ES-I3 (cell line): Measurements from ENCODE around the gene FBXO11.

Experiments
- H3K36me3 ChIP-seq: 2 replicates; pipeline ENCODE4 v1.6.1; 2013; ENCODE audit warnings: mild to moderate bottlenecking, low read length, control low read depth, moderate library complexity; ENCODE audit not compliant: insufficient read depth
- H3K4me1 ChIP-seq: 2 replicates; pipeline ENCODE4 v1.6.1; 2013; ENCODE audit warnings: mild to moderate bottlenecking, control low read depth, low read length; ENCODE audit not compliant: insufficient read depth
- H3K9ac ChIP-seq: 2 replicates; pipeline ENCODE4 v1.6.1; 2013; ENCODE audit warnings: low read depth, mild to moderate bottlenecking, low read length, moderate library complexity
- H3K9me3 ChIP-seq: 2 replicates; pipeline ENCODE4 v1.6.1; 2013; ENCODE audit warnings: mild to moderate bottlenecking, low read length, moderate library complexity; ENCODE audit not compliant: control insufficient read depth, insufficient read depth

FBXO11 gene

DNA sequence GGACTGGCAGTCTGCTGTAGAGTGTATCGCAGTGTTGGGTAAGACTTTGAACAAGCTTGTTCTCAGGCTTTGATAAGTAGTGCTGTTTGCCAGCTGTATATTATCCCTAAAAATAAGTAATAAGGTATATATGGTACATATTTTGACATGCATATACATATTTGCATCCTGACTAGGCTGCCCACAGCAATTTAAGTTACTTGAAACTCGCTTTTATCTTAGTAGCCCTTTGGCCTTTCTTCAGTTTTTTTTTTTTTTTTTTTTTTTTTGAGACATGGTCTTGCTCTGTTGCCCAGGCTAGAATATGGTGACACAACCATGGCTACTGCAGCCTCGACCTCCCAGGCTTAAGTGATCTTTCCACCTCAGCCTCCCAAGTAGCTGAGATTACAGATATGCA, 105.2 kb downstream of the FBXO11 start:
- Histone ChIP-seq H3K9me3 (no peaks in the 10 kb centered on the region), H3K9ac (no peak overlapping the region), H3K36me3 (peaks cover 83% of the 10 kb centered on the region), H3K4me1 (no peaks in the 10 kb centered on the region)

DNA sequence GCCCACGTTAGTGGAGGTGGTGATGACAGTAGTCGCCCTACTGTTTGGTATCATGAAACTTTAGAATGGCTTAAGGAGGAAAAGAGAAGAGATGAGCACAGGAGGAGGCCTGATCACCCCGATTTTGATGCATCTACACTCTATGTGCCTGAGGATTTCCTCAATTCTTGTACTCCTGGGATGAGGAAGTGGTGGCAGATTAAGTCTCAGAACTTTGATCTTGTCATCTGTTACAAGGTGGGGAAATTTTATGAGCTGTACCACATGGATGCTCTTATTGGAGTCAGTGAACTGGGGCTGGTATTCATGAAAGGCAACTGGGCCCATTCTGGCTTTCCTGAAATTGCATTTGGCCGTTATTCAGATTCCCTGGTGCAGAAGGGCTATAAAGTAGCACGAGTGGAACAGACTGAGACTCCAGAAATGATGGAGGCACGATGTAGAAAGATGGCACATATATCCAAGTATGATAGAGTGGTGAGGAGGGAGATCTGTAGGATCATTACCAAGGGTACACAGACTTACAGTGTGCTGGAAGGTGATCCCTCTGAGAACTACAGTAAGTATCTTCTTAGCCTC, 107.2 kb downstream of the FBXO11 start:
- Histone ChIP-seq H3K4me1 (no peaks in the 10 kb centered on the region), H3K36me3 (peaks cover 79% of the 10 kb centered on the region), H3K9me3 (no peaks in the 10 kb centered on the region), H3K9ac (no peak overlapping the region)

DNA sequence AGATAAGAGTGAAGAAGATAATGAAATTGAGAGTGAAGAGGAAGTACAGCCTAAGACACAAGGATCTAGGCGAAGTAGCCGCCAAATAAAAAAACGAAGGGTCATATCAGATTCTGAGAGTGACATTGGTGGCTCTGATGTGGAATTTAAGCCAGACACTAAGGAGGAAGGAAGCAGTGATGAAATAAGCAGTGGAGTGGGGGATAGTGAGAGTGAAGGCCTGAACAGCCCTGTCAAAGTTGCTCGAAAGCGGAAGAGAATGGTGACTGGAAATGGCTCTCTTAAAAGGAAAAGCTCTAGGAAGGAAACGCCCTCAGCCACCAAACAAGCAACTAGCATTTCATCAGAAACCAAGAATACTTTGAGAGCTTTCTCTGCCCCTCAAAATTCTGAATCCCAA, 107.7 kb downstream of the FBXO11 start:
- Histone ChIP-seq H3K9me3 (no peaks in the 10 kb centered on the region), H3K4me1 (no peaks in the 10 kb centered on the region), H3K36me3 (peaks cover 74% of the 10 kb centered on the region), H3K9ac (no peak overlapping the region)

DNA sequence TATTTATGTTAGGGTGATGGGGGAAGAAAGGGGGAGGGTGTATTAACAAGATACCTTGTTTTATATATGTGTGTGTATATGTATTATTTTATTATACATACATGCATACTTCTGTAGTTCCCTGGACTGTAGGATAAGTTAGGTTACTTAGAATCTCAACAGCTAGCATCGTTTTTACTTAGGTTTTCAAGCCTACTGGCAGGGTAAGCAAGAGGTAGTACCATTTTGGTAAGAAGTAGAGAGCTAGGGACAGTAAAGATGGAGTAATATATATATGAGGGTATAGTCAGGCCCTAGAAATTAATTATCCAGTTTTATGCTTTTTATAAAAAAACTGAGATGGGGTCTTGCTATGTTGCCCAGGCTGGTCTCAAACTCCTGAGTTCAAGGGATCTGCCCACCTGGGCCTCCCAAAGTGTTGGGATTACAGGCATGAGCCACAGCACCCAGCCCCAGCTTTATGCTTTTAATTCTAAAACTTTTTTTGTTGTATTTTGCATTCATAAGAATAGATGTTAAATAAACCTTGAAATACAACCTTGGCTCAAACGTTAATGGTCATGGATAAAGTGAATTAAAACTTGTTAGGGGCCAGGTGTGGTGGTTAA, 110.1 kb downstream of the FBXO11 start:
- Histone ChIP-seq H3K9me3 (no peaks in the 10 kb centered on the region), H3K9ac (no peak overlapping the region), H3K36me3 (peaks cover 56% of the 10 kb centered on the region), H3K4me1 (no peaks in the 10 kb centered on the region)

DNA sequence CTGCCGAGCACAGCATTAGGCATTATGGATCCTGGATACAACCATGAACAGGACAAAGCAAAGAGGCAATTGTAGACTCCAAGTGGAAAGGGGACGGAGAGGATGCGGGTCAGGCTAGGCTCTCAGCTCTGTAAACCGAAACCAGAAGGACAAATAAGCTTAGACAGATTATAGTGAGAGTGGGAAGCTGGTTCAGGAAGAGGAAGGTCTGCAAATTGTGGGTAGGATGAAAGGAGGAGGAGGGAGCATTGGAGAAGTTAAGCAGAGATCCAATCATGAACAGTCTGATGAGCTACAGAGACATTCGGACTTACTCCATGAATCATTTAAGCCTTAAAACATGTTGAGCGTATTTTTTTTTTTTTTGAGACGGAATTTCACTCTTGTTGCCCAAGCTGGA, 120.3 kb downstream of the FBXO11 start:
- H3K36me3 ChIP-seq = peaks cover 2% of the 10 kb centered on the region; the same call in 1 of the 2 replicates

DNA sequence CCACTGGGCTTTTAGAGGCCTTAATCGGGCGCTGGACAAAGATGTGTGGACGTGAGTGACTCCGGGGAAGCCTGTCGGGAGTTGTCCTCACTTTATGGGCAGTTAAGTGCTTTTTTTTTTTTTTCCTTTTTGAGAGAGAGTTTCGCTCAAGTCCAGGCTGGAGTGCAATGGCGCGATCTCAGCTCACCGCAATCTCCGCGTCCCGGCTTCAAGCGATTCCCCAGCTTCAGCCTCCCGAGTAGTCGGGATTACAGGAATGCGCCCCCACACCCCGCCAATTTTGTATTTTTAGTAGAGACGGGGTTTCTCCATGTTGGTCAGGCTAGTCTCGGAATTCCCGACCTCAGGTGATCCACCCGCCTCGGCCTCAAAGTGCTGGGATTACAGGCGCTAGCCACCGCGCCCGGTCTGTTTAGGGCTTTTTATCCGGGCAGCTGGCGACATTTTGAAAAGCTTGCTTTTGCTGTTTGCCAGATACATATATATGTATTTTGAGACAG, 121.9 kb downstream of the FBXO11 start:
- Histone ChIP-seq H3K4me1 (peaks cover 11% of the 10 kb centered on the region), H3K36me3 (no peaks in the 10 kb centered on the region; the same call in 1 of the 2 replicates)

More for the DNA sequence above, 120.3 kb downstream of the FBXO11 start:
- peaks cover 11% of the 10 kb centered on the region for H3K4me1 ChIP-seq
- H3K9me3 ChIP-seq = no peaks in the 10 kb centered on the region
- H3K9ac ChIP-seq = no peak overlapping the region; the same call in 1 of the 2 replicates

DNA sequence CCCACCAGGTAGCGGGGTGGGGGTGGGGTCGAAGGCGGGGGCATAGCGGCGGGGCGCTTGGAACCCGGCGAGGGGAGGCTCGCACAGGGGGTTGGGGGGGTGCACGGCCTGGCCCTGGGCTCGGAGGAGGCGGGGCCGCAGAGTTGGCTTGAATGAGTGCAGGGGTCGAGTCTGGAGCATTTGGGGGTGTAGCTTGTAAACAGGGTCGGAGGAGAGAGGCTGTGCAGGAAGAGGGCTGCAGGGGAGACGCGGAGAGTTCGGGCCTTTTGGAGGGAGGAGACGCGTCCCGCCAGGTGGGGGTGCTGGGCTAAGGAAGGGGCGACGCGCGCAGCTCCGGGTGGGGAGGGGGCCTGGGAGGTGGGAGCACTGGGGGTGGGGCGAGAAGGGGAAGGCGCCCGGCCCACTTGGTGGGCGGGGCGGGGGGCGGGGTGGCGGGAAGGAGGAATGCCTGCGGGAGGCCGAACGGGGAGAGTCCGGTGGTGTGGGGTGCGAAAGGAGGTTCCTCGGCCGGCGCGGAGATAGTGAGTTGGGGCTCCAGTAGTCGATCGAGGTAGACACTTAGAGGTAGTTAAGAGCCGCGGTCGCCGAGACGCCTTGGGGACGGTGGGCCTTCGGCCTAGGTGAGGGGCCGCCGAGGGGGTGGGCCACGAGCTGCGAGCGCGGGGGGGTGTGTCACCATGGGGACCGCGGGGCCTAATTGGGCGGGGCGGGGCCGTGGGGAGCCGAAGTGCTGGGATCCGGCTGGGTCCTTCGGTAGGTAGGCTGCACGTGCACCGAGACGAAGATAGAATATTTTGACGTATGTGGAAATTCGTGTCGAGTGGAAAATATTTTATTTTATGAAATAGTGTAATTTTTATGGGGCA, 122.6 kb downstream of the FBXO11 start:
- Histone ChIP-seq H3K9ac (peak overlapping the region; percentile 72), H3K4me1 (peaks cover 11% of the 10 kb centered on the region), H3K9me3 (no peaks in the 10 kb centered on the region), H3K36me3 (no peaks in the 10 kb centered on the region; the same call in 1 of the 2 replicates)

More for the DNA sequence above, 121.9 kb downstream of the FBXO11 start:
- peak overlapping the region; percentile 72 for H3K9ac ChIP-seq
- no peaks in the 10 kb centered on the region for H3K9me3 ChIP-seq

DNA sequence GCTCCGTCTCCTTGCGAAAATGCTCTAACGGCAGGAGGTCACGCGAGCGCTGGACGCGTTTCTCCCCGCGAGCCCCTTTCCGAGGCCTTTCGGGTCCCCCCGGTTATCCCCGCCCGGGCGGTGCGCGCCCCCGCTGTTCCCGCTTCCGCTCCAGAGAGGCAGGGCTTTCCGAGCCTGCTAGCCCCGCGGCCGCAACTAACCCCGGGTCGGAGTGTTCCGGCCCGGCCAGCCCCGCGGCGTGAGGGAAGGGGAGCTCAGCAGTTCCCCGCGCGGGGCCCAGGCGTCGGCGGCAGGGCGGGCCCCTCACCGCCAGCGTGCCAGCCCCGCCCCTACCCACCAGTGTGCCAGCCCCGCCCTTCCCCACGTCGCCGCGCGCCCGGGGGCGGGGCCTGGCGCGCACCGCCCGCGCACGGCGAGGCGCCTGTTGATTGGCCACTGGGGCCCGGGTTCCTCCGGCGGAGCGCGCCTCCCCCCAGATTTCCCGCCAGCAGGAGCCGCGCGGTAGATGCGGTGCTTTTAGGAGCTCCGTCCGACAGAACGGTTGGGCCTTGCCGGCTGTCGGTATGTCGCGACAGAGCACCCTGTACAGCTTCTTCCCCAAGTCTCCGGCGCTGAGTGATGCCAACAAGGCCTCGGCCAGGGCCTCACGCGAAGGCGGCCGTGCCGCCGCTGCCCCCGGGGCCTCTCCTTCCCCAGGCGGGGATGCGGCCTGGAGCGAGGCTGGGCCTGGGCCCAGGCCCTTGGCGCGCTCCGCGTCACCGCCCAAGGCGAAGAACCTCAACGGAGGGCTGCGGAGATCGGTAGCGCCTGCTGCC, 123.4 kb downstream of the FBXO11 start, which contains the start of gene MSH6:
TSS of gene MSH6 (plus strand) at position 475 of the 815 bp plus-strand sequence. CDS start at position 564, 89 bp downstream.
- Histone ChIP-seq H3K9ac (peak within 1 kb of the TSS; percentile 72), H3K36me3 (no peaks in the 10 kb centered on the region; the same call in 1 of the 2 replicates), H3K4me1 (peaks cover 11% of the 10 kb centered on the region), H3K9me3 (no peaks in the 10 kb centered on the region)

DNA sequence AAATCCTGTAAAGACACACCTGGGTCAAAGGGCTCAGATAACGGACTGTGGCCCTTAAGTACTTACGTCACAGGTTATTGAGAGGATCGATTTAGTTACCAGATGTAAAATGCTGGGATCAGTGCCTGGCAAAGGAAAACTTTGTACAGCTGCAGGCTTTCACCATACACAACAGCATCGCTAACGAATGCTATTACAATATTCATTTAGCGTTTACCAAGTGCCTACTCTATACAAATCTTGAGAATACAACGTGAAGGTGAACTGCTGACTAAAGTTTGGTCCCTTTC, 124.0 kb downstream of the FBXO11 start:
- no peaks in the 10 kb centered on the region; the same call in 1 of the 2 replicates for H3K36me3 ChIP-seq
- no peaks in the 10 kb centered on the region for H3K9me3 ChIP-seq
- peak overlapping the region; percentile 69 for H3K9ac ChIP-seq
- peaks cover 16% of the 10 kb centered on the region for H3K4me1 ChIP-seq

DNA sequence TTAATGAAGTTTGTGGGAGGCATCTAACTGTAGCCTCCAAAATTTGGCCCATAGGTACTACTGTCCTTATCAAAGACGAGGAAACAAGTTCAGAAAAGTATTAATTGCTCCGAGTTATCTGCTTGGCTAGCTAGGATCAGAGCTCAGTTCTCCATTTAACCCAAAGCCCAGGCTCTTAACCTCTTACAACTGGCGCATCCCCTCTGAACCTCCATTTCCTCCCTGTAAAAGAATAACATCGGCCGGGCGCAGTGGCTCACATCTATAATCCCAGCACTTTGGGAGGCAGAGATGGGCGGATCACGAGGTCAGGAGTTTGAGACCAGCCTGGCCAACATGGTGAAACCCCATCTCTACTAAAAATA, 126.9 kb downstream of the FBXO11 start:
- Histone ChIP-seq H3K9ac (no peak overlapping the region), H3K36me3 (no peaks in the 10 kb centered on the region), H3K4me1 (peaks cover 11% of the 10 kb centered on the region)

DNA sequence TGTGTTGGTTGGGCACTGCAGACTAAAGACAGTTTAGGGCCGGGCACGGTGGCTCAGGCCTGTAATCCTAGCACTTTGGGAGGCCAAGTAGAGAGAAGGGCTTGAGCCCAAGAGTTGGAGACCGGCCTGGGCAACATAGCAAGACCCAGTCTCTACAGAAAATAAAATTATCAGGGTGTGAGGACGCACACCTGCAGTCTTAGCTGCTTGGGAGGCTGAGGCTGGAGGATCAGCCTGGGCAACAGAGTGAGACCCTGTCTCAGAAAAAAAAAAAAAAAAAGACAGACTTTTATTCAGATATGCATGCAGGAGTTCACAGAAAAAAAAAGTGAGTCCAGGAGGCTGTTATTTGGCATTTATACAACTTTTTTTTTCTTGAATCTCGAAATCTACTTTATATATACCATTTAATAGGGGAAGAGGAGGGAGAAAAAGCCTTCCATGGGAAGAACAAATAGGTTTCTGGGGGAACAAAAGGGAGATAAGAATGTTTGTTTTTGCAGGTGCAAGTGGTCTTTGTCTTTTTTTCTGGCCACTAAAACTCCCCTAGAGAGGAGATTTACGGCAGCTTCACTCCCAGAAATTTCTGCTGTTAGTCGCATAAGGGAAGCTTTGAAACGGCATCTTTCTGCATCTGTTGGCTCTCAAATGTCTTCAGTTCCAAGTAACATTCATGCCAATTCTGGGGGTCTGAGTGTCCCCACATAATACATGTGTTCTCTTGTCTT, 127.4 kb downstream of the FBXO11 start:
- H3K9me3 ChIP-seq = no peaks in the 10 kb centered on the region
- H3K36me3 ChIP-seq = no peaks in the 10 kb centered on the region
- H3K9ac ChIP-seq = no peak overlapping the region
- peaks cover 11% of the 10 kb centered on the region for H3K4me1 ChIP-seq

More for the DNA sequence above, 126.9 kb downstream of the FBXO11 start:
- H3K9me3 ChIP-seq = no peaks in the 10 kb centered on the region

DNA sequence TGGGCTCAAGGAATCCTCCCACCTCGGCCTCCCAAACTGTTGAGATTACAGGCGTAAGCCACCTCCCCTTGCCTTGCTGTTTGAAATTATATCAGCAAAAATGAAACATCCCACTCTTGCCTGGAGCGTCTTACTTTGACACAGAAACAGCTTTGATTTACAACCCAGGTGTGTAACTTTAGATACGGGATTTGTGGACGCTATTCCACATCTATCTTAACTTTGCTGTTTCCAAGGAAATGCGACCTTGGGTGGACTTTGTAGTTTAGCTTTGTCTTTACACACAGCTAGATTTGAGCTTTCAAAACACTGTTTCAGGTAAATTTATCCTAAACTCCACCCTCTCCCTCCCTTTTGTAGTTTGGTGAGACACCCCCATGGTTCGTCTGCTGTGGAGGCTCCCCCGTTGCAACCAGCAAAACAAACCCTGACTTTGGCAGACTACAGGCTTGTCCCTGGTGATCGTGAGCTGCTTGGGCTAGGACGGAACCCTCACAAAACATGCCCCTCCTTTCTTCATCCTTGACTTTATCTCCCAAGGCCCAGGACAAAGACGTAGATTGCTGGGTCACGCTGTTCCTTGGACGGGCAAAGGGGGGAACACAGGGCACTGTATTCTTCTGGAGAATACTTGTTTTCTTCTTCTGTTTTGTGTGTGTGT, 128.9 kb downstream of the FBXO11 start:
- no peaks in the 10 kb centered on the region for H3K36me3 ChIP-seq

DNA sequence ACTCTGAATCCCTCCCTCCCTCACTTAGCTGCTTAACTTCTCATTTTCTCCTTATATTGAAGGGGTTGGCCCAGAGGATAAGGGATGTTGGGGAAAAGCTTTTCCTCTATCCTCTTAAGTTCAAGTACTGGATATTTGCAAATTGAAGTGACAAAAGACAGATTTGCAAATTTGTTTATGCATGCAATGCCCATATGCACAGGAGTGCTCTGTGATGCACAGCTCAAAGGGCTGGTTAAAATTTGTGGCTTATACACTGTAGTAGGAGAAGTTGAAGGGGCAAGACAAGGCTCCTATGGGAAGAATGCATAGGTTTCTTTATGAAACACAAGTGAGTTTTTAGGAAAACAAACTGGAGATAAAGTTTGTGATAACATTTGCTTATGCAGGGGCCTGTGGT, 131.7 kb downstream of the FBXO11 start:
- H3K9ac ChIP-seq = no peak overlapping the region
- peaks cover 7% of the 10 kb centered on the region; the same call in 1 of the 2 replicates for H3K9me3 ChIP-seq
- H3K4me1 ChIP-seq = peaks cover 11% of the 10 kb centered on the region
- H3K36me3 ChIP-seq = no peaks in the 10 kb centered on the region

More for the DNA sequence above, 128.9 kb downstream of the FBXO11 start:
- Histone ChIP-seq H3K4me1 (peaks cover 11% of the 10 kb centered on the region), H3K9ac (no peak overlapping the region), H3K9me3 (no peaks in the 10 kb centered on the region)
